SH-SY5Y (cell line): Measurements from ENCODE around the gene HMGXB3.

Source experiments
- GATA2 ChIP-seq: IDR thresholded peaks from 2 replicates; pipeline ENCODE4 v1.6.1; 2011; ENCODE audit warnings: mild to moderate bottlenecking, low read depth, low read length
- GATA3 ChIP-seq: IDR thresholded peaks from 2 replicates; pipeline ENCODE4 v1.6.1; 2011; ENCODE audit warnings: low read depth, mild to moderate bottlenecking, low read length, moderate library complexity

The HMGXB3 gene

GRCh38 chr5:150092159-150092787 is 91.7 kb downstream of the HMGXB3 start:
- no peak for TF ChIP-seq GATA3

DNA sequence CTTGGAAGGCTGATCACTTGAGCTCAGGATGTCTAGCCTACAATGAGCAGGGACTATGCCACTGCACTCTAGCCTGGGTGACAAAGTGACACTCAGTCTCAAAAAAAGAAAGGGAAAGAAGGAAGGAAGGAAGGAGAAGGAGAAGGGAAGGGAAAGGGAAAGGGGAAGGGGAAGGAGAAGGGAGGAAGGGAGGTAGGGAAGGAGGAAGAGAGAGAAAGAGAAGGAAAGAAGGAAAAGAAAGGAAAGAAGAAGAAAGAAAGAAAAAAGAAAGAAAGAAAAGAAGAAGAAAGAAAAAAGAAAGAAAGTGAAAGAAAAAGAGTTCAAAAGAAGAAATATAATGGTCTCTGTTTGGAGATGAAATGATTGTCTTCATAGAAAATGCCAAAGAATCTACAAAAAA is 96.6 kb downstream of the HMGXB3 start:
- TF ChIP-seq GATA3 = no peak
- TF ChIP-seq GATA2 = no peak

- TF ChIP-seq GATA3 = no peak
- TF ChIP-seq GATA2 = no peak
Observed at GRCh38 chr5:150101023-150101422, 100.5 kb downstream of the HMGXB3 start.
